ENCODE data around the gene ZNF471.

The ZNF471 gene

DNA sequence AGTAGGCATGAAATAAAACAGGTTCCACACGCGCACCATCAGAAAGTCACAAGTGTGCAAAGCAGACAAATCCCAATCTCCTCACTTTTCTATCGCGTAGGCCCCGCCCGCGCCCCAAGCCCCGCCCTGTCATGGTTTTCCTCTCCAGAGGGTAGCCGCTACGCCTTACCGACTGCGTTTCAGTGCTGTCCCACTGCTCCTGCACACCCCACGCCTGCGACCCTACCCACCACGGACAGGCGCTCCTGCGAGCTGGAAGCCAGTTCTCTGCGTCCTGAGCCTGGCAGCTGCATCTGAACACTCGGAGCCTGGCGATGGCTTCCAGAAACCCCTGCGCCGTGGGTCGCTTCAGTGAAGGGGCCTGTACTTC is 59.2 kb downstream of the ZNF471 start:
- H3K9me3 Mint-ChIP-seq = peaks cover 74% of the 10 kb centered on the region
- TF ChIP-seq, protein P1, sequence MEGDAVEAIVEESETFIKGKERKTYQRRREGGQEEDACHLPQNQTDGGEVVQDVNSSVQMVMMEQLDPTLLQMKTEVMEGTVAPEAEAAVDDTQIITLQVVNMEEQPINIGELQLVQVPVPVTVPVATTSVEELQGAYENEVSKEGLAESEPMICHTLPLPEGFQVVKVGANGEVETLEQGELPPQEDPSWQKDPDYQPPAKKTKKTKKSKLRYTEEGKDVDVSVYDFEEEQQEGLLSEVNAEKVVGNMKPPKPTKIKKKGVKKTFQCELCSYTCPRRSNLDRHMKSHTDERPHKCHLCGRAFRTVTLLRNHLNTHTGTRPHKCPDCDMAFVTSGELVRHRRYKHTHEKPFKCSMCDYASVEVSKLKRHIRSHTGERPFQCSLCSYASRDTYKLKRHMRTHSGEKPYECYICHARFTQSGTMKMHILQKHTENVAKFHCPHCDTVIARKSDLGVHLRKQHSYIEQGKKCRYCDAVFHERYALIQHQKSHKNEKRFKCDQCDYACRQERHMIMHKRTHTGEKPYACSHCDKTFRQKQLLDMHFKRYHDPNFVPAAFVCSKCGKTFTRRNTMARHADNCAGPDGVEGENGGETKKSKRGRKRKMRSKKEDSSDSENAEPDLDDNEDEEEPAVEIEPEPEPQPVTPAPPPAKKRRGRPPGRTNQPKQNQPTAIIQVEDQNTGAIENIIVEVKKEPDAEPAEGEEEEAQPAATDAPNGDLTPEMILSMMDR (IDR thresholded peaks at IDR 0.05; ENCODE audit: unreplicated experiment in 3 of 3) = no peak
- peak overlapping the region; percentile 82 to 96 (median 93) for H3K27ac Mint-ChIP-seq

DNA sequence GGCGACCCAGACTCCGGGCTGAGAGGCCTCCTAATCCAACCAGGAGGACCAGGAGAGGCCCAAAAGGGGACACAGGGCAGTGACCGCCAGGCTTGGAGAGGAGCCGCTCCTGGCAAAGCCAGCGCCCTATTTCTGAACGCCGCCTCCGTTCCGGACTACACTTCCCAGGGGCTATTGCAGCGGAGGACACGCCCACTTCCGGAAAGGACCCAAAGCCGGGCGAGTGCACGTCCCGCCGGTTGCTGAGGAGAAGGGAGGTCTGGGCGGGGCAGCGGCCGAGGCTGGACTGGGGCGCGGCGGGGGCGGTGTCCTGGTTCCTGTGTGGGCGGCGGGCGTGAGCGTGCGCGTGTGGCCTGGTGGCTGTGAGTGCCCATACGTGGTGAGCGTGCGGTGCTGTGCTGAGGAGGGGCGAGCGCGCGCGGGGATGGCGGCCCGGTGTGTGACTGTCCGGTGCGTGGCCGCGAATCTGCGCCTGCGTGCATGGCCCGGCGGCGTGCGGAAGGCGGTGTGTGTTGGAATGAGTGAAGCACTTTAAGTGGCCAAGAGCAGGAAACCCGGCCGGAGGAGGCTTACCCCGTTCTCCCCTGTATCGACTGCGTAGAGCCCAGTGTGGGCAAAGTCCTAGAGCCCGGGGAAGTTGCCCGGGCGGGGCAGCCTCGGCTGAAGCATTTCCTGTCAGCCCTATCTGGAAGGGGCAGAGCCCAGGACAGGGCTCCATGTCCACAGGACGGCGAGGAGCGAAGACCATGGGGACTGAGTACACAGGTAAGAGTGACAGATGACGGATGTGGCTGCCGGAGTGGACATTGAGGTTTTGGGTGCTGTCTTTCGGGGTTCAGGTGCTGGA is 59.8 kb downstream of the ZNF471 start, which contains the start of gene ZNF470:
Gene ZNF470 (plus strand): TSS at position 195 of the 847 bp plus-strand sequence. CDS start 2,844 bp downstream, outside the sequence.
- Mint-ChIP-seq H3K4me1 (peaks cover 7% of the 10 kb centered on the region), H3K27ac (peak within 1 kb of the TSS; percentile 82 to 96 (median 93)), H3K9me3 (peaks cover 72% of the 10 kb centered on the region), H3K4me3 (peak within 1 kb of the TSS; percentile 98 to 99 (median 98)), H3K27me3 (ENCODE audit: low read depth) (peaks cover 10% of the 10 kb centered on the region), H3K36me3 (ENCODE audit: low read depth) (peaks cover 83% of the 10 kb centered on the region)
- TF ChIP-seq, protein P1 (IDR thresholded peaks at IDR 0.05; ENCODE audit: unreplicated experiment in 3 of 3) = no peak

More for the DNA sequence above, 59.2 kb downstream of the ZNF471 start:
- Mint-ChIP-seq H3K4me1 (peaks cover 7% of the 10 kb centered on the region), H3K27me3 (ENCODE audit: low read depth) (peaks cover 10% of the 10 kb centered on the region), H3K36me3 (ENCODE audit: low read depth) (peaks cover 78% of the 10 kb centered on the region), H3K4me3 (peak overlapping the region; percentile 98 to 99 (median 98))

DNA sequence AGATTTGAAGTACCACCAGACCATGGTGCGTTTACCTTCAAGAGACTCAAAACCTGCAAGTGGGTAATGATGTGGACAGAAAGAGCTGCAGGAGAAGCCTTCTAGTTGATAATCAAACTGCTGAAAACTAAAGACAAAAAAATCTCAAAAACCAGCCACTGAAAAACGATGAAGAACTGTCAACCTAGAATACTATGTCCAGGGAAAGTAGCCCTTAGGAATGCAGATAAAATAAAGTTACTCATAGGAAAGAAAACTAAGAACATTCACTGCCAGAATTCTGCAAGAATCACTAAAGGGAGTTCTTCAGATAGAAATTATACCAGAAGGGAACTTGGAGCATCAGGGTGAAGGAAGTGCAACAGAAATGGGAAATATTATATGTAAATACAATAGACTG is 64.9 kb downstream of the ZNF471 start:
- H3K27me3 Mint-ChIP-seq (ENCODE audit: low read depth) = peaks cover 5% of the 10 kb centered on the region
- H3K36me3 Mint-ChIP-seq (ENCODE audit: low read depth) = peaks cover 97% of the 10 kb centered on the region
- TF ChIP-seq, protein P1 (IDR thresholded peaks at IDR 0.05; ENCODE audit: unreplicated experiment in 3 of 3) = no peak
- peaks cover 77% of the 10 kb centered on the region for H3K9me3 Mint-ChIP-seq
- H3K4me1 Mint-ChIP-seq = peaks cover 5% of the 10 kb centered on the region
- H3K4me3 Mint-ChIP-seq = no peak overlapping the region
- no peak overlapping the region for H3K27ac Mint-ChIP-seq

DNA sequence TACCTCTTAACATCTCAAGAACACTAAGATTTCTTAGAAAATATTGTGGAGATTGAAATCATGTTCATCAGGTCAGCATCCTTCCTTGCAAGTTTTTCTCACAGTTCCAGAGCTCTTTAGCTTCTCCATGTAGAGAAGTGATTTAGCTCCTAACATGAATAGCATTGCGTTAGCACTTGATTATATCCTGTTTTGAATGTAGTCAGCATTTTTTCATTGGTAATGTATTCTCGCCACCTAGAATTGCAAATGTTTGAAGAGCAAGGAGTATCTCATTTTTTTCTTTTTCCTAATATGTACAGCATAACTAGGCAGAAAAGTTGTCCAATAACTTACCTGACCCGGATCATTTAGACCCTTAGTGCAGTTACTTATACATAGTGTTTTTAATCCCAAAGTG is 66.3 kb downstream of the ZNF471 start:
- Mint-ChIP-seq H3K4me1 (no peaks in the 10 kb centered on the region), H3K36me3 (ENCODE audit: low read depth) (peaks cover 97% of the 10 kb centered on the region), H3K27me3 (ENCODE audit: low read depth) (no peaks in the 10 kb centered on the region), H3K27ac (no peak overlapping the region), H3K9me3 (peaks cover 85% of the 10 kb centered on the region), H3K4me3 (no peak overlapping the region)
- TF ChIP-seq, protein P1 (IDR thresholded peaks at IDR 0.05; ENCODE audit: unreplicated experiment in 3 of 3) = no peak

DNA sequence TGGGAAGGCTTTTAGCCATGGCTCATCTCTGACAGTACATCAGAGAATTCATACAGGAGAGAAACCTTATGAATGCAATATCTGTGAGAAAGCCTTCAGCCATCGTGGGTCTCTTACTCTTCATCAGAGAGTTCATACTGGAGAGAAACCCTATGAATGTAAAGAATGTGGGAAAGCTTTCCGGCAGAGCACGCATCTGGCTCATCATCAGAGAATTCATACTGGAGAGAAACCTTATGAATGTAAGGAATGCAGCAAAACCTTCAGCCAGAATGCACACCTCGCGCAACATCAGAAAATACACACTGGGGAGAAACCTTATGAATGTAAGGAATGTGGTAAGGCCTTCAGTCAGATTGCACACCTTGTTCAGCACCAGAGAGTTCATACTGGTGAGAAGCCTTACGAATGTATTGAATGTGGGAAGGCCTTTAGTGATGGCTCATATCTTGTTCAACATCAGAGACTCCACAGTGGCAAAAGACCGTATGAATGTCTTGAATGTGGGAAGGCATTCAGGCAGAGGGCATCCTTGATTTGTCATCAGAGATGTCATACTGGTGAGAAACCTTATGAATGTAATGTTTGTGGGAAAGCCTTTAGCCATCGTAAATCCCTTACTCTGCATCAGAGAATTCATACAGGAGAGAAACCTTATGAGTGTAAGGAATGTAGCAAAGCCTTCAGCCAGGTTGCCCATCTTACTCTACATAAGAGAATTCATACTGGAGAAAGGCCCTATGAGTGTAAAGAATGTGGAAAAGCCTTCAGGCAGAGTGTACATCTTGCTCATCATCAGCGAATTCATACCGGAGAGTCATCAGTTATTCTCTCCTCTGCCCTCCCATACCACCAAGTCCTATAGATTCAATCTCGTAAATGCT is 70.3 kb downstream of the ZNF471 start:
- TF ChIP-seq, protein P1 (IDR thresholded peaks at IDR 0.05; ENCODE audit: unreplicated experiment in 3 of 3) = no peak
- no peak overlapping the region for H3K4me3 Mint-ChIP-seq
- H3K36me3 Mint-ChIP-seq (ENCODE audit: low read depth) = peaks cover 91% of the 10 kb centered on the region
- no peaks in the 10 kb centered on the region for H3K4me1 Mint-ChIP-seq
- peaks cover 91% of the 10 kb centered on the region for H3K9me3 Mint-ChIP-seq
- no peaks in the 10 kb centered on the region for H3K27me3 Mint-ChIP-seq (ENCODE audit: low read depth)
- no peak overlapping the region for H3K27ac Mint-ChIP-seq
